Measurements from ENCODE around the gene NAA16.

- TF ChIP-seq SMC3 (IDR thresholded peaks at IDR 0.05; ENCODE audit: low read depth, low read length): no peak
- no peak for TF ChIP-seq CTCF (IDR thresholded peaks at IDR 0.05)
- no peak for TF ChIP-seq REST (IDR thresholded peaks at IDR 0.05; ENCODE audit: low read depth, low read length)
- no peak for TF ChIP-seq TAF1 (IDR thresholded peaks at IDR 0.05; ENCODE audit: borderline replicate concordance, low read depth, low read length)
- TF ChIP-seq, protein P1, sequence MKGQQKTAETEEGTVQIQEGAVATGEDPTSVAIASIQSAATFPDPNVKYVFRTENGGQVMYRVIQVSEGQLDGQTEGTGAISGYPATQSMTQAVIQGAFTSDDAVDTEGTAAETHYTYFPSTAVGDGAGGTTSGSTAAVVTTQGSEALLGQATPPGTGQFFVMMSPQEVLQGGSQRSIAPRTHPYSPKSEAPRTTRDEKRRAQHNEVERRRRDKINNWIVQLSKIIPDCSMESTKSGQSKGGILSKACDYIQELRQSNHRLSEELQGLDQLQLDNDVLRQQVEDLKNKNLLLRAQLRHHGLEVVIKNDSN (IDR thresholded peaks at IDR 0.05; ENCODE audit: borderline replicate concordance, low read depth): no peak
- no peak for TF ChIP-seq CHD2 (IDR thresholded peaks at IDR 0.05; ENCODE audit: low read length, partially characterized antibody)
- TF ChIP-seq, protein P2, sequence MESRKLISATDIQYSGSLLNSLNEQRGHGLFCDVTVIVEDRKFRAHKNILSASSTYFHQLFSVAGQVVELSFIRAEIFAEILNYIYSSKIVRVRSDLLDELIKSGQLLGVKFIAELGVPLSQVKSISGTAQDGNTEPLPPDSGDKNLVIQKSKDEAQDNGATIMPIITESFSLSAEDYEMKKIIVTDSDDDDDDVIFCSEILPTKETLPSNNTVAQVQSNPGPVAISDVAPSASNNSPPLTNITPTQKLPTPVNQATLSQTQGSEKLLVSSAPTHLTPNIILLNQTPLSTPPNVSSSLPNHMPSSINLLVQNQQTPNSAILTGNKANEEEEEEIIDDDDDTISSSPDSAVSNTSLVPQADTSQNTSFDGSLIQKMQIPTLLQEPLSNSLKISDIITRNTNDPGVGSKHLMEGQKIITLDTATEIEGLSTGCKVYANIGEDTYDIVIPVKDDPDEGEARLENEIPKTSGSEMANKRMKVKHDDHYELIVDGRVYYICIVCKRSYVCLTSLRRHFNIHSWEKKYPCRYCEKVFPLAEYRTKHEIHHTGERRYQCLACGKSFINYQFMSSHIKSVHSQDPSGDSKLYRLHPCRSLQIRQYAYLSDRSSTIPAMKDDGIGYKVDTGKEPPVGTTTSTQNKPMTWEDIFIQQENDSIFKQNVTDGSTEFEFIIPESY (IDR thresholded peaks at IDR 0.05; ENCODE audit: borderline replicate concordance, low read depth): no peak
These were observed 14.0 kb upstream of the NAA16 start for GRCh38 chr13:41296879-41297646.
